ENCODE measurements around the gene CARD11.

DNA sequence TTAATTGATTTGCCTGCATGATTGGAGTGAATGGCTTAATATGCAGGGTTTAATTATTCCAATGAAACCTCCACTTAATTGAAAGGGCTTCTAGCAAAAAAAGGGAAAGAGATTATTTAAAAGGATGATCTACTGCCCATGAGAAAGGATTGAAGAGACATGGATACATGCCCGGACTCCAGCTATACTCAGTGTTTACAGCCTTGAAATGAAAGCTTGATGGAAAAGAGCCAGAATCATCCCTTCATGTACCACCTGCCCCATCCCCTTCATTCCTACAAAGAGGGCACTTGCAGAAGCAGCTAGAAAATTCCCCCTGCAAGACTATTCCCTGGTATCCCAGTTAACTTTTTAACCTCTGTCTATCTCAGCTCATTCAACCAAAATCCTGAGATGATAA, 78.4 kb downstream of the CARD11 start:
- TF ChIP-seq, protein P1, sequence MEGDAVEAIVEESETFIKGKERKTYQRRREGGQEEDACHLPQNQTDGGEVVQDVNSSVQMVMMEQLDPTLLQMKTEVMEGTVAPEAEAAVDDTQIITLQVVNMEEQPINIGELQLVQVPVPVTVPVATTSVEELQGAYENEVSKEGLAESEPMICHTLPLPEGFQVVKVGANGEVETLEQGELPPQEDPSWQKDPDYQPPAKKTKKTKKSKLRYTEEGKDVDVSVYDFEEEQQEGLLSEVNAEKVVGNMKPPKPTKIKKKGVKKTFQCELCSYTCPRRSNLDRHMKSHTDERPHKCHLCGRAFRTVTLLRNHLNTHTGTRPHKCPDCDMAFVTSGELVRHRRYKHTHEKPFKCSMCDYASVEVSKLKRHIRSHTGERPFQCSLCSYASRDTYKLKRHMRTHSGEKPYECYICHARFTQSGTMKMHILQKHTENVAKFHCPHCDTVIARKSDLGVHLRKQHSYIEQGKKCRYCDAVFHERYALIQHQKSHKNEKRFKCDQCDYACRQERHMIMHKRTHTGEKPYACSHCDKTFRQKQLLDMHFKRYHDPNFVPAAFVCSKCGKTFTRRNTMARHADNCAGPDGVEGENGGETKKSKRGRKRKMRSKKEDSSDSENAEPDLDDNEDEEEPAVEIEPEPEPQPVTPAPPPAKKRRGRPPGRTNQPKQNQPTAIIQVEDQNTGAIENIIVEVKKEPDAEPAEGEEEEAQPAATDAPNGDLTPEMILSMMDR (conservative IDR thresholded peaks at IDR 0.05), result no peak
- TF ChIP-seq ZFX (IDR thresholded peaks at IDR 0.05), result no peak
